Measurements from ENCODE around the gene CACNB4. TPM values are rescaled to one million over a fixed set of nuclear protein-coding genes. Genes with fewer than 3 reads are reported as not detected.

CACNB4 gene
- total RNA-seq, 2 experiments from 2014 or later = 0.34 to 0.41 TPM

- CTCF ChIA-PET = interaction anchor here (3.4 kb wide), 1 partner anchor 17 kb away, joined by 14 read pairs; no protein-coding TSS in a partner anchor
- POLR2A ChIA-PET = no interaction called here
- Mint-ChIP-seq H3K27me3 (peaks cover 10% of the 10 kb centered on the region), H3K9me3 (no peaks in the 10 kb centered on the region), H3K27ac (no peak overlapping the region), H3K4me3 (no peak overlapping the region), H3K4me1 (ENCODE audit: low read depth) (peaks cover 5% of the 10 kb centered on the region), H3K36me3 (ENCODE audit: low read depth) (no peaks in the 10 kb centered on the region)
- intact Hi-C loops (cut with micrococcal nuclease) = no loop called here
- no peak for DNase-seq
- no peak for ATAC-seq
- TF ChIP-seq, protein P1, sequence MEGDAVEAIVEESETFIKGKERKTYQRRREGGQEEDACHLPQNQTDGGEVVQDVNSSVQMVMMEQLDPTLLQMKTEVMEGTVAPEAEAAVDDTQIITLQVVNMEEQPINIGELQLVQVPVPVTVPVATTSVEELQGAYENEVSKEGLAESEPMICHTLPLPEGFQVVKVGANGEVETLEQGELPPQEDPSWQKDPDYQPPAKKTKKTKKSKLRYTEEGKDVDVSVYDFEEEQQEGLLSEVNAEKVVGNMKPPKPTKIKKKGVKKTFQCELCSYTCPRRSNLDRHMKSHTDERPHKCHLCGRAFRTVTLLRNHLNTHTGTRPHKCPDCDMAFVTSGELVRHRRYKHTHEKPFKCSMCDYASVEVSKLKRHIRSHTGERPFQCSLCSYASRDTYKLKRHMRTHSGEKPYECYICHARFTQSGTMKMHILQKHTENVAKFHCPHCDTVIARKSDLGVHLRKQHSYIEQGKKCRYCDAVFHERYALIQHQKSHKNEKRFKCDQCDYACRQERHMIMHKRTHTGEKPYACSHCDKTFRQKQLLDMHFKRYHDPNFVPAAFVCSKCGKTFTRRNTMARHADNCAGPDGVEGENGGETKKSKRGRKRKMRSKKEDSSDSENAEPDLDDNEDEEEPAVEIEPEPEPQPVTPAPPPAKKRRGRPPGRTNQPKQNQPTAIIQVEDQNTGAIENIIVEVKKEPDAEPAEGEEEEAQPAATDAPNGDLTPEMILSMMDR (IDR thresholded peaks at IDR 0.05) = no peak
Observed at GRCh38 chr2:151981886-151982285, 117.0 kb downstream of the CACNB4 start.

DNA sequence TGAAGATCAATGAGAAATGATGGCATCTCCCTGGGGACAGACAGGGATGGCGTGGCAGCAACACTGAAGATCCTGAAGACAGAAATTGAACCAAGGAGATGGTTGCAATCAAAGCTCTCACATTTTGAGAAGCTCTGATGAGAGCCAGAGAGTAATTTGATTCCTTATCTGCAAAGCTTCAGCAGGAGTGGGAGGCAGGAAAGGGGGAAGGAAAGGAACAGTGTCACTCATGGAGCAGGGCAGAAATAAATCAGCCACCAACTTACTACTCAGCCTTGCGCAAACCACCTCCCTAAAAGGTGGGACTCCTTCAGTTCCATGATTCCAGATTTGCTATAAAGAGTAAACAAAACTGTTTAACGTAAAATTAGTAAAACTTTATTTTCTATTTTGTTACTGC, 119.2 kb downstream of the CACNB4 start:
- DNase-seq = no peak
- no peak for ATAC-seq
- Mint-ChIP-seq H3K27ac (no peak overlapping the region), H3K27me3 (peaks cover 10% of the 10 kb centered on the region), H3K4me1 (ENCODE audit: low read depth) (peaks cover 10% of the 10 kb centered on the region), H3K36me3 (ENCODE audit: low read depth) (no peaks in the 10 kb centered on the region), H3K9me3 (no peaks in the 10 kb centered on the region), H3K4me3 (no peak overlapping the region)
- CTCF ChIA-PET = interaction anchor here (1.6 to 3.4 kb wide), 2 partner anchors 19 to 46 kb away, joined by 5 to 14 read pairs; no protein-coding TSS in a partner anchor
- TF ChIP-seq, protein P1 (IDR thresholded peaks at IDR 0.05) = no peak
- POLR2A ChIA-PET = no interaction called here
- intact Hi-C loops (cut with micrococcal nuclease) = no loop called here

- ChIA-PET POLR2A (interaction anchor here (1.0 kb wide), 1 partner anchor 9 kb away, joined by 3 read pairs; no protein-coding TSS in a partner anchor), CTCF (interaction anchor here (1.6 kb wide), 1 partner anchor 47 kb away, joined by 5 read pairs; no protein-coding TSS in a partner anchor)
- H3K36me3 Mint-ChIP-seq (ENCODE audit: low read depth) = no peaks in the 10 kb centered on the region
- no peak for ATAC-seq
- no peak for DNase-seq
- no peaks in the 10 kb centered on the region for H3K9me3 Mint-ChIP-seq
- H3K27me3 Mint-ChIP-seq = peaks cover 10% of the 10 kb centered on the region
- intact Hi-C loops (cut with micrococcal nuclease) = no loop called here
- peaks cover 10% of the 10 kb centered on the region for H3K4me1 Mint-ChIP-seq (ENCODE audit: low read depth)
- TF ChIP-seq, protein P1 (IDR thresholded peaks at IDR 0.05) = no peak
- no peak overlapping the region for H3K27ac Mint-ChIP-seq
- no peak overlapping the region for H3K4me3 Mint-ChIP-seq
Observed at GRCh38 chr2:151978709-151979108, 120.1 kb downstream of the CACNB4 start.

DNA sequence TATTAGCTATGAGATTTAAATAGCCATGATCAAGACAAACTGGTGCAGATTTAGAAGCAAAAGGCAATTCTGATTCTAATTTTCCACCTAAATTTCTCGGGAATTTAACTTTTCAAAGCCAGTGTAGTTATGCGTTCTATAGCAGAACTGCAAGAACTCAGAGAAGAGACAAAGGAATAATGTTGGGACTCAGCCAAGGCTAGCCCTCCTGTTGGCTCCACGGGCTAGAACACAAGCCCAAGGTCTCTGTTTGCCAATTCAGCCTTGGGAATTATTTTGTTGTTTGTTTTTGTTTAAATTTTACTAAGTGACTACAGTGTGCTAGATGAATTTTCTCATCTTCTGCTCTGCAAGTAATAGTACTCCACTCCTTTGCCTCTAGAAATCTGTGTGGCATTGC, 121.2 kb downstream of the CACNB4 start:
- H3K9me3 Mint-ChIP-seq = no peaks in the 10 kb centered on the region
- peaks cover 8% of the 10 kb centered on the region for H3K27me3 Mint-ChIP-seq
- H3K4me1 Mint-ChIP-seq (ENCODE audit: low read depth) = peaks cover 10% of the 10 kb centered on the region
- CTCF ChIA-PET = interaction anchor here (1.2 to 1.6 kb wide), 3 partner anchors 12 to 27 kb away, joined by 3 to 7 read pairs (median 3); no protein-coding TSS in a partner anchor
- POLR2A ChIA-PET = interaction anchor here (1.0 kb wide), 1 partner anchor 10 kb away, joined by 3 read pairs; no protein-coding TSS in a partner anchor
- H3K4me3 Mint-ChIP-seq = no peak overlapping the region
- no peak for ATAC-seq
- no peak overlapping the region for H3K27ac Mint-ChIP-seq
- DNase-seq = no peak
- no peaks in the 10 kb centered on the region for H3K36me3 Mint-ChIP-seq (ENCODE audit: low read depth)
- TF ChIP-seq, protein P1 (IDR thresholded peaks at IDR 0.05) = no peak
- intact Hi-C loops (cut with micrococcal nuclease) = no loop called here

DNA sequence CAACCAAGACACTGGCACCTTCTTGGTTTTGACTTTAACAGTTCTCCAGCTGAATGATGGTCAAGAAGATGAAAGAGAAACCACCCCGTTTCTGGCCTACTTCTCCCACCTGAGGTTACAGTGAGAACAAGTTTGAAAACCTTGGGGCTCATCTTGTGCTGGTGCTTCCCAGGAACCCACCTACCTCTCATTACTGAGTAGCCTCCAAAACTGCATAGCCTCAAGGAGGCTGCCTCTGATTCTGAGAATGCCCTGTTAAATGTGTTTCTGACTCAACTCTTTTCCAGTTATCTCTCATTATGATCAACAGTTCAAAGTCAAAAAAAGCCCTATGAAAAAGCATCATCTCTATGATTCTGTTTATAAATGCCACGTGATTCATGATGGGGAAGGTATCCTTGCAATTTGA, 121.9 kb downstream of the CACNB4 start:
- CTCF ChIA-PET = interaction anchor here (0.8 to 1.6 kb wide), 4 partner anchors 12 to 27 kb away, joined by 3 to 7 read pairs (median 3); no protein-coding TSS in a partner anchor

More for the DNA sequence above, 121.9 kb downstream of the CACNB4 start:
- H3K27me3 Mint-ChIP-seq = peaks cover 8% of the 10 kb centered on the region
- H3K36me3 Mint-ChIP-seq (ENCODE audit: low read depth) = no peaks in the 10 kb centered on the region
- intact Hi-C loops (cut with micrococcal nuclease) = no loop called here
- ATAC-seq = peak; percentile 91
- H3K4me1 Mint-ChIP-seq (ENCODE audit: low read depth) = peaks cover 10% of the 10 kb centered on the region
- TF ChIP-seq, protein P1 (IDR thresholded peaks at IDR 0.05) = no peak
- no peaks in the 10 kb centered on the region for H3K9me3 Mint-ChIP-seq
- H3K27ac Mint-ChIP-seq = no peak overlapping the region
- no peak overlapping the region for H3K4me3 Mint-ChIP-seq
- peak; percentile 72 for DNase-seq
- POLR2A ChIA-PET = no interaction called here
